GM21526 (cell line): Measurements from ENCODE around the gene SIDT1.

Experiments
- ATAC-seq: cut with Tn5 transposase; IDR thresholded peaks from one replicate; pipeline ENCODE4 v1.9.1; 2021; ENCODE audit warnings: moderate library complexity; ENCODE audit not compliant: unreplicated experiment, low FRiP score

SIDT1 gene

GRCh38 chr3:113589971-113590370 is 57.6 kb downstream of the SIDT1 start:
- no peak for ATAC-seq

DNA sequence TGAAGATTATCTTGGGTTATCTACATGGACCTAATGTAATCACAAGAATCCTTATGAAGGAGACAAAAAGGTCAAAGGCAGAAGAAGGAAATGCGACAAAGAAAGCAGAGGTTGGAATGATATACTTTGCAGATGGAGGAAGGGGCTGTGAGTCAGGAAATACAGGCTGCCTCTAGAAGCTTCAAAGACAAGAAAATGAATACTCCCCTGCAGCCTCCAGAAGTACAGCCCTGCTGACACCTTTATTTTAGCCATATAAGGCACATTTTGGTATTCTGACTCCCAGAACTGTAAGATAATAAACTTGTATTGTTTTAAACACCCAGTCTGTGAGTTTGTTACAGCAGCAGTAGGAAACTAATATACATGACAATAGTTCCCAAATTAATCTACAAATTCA is 58.6 kb downstream of the SIDT1 start:
- no peak for ATAC-seq

- ATAC-seq = no peak
Measured at GRCh38 chr3:113594066-113594465, 61.7 kb downstream of the SIDT1 start.

GRCh38 chr3:113597596-113598354 is 65.4 kb downstream of the SIDT1 start:
- ATAC-seq = no peak

DNA sequence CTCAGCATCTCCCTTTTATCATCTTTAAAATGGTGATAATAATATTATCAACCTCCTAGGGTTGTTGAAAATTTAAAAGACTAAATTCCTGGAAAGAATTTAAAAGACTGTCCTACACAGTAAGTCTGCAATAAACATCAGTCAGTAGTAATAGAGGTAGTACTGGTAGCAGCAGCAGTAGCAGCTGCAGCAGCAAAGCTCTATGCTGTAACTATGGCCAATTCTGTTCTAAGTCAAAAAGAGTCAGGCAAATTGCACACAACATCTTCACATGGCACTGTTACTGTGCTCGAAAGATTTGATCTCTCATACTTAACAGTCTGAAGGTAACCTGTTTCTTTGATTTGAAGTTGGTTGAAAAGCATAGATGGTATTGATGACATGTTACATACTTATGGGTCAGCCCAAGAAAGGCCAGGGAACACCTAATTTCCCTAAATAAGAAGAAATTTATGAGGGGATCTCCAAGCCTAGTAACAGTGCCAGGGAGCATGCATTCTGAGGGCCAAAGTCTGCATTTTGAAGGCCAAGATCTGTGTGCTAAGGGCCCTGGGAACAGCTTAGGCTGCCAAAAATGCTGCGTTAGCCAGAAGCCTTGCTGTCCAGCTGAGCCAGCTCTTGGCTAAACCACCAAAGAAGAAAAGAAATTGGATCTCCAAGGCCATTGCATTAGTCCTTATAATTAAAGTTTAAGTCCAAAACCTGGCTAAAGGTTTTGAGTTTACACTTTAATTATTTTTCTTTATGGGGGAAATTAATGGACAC is 68.2 kb downstream of the SIDT1 start:
- no peak for ATAC-seq

DNA sequence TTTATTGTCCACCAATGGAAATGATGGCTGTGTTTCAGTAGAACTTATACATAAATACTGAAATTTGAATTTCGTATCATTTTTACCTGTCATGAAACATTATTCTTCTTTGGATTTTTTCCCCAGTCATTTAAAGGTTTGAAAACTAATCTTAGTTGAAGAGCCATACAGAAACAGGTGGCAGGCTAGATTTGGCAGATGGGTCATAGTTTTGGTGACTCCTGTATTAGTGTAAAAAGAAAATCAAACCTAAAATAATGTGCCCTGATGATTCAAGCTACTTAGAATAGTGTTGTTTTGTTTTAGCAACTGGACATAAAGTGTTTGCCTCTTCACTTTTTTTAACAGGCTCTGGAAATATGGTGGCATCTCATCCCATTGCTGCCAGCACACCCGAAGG is 68.9 kb downstream of the SIDT1 start:
- no peak for ATAC-seq

GRCh38 chr3:113602256-113602655 is 69.9 kb downstream of the SIDT1 start:
- ATAC-seq = no peak

GRCh38 chr3:113602836-113603235 is 70.5 kb downstream of the SIDT1 start:
- ATAC-seq = no peak

DNA sequence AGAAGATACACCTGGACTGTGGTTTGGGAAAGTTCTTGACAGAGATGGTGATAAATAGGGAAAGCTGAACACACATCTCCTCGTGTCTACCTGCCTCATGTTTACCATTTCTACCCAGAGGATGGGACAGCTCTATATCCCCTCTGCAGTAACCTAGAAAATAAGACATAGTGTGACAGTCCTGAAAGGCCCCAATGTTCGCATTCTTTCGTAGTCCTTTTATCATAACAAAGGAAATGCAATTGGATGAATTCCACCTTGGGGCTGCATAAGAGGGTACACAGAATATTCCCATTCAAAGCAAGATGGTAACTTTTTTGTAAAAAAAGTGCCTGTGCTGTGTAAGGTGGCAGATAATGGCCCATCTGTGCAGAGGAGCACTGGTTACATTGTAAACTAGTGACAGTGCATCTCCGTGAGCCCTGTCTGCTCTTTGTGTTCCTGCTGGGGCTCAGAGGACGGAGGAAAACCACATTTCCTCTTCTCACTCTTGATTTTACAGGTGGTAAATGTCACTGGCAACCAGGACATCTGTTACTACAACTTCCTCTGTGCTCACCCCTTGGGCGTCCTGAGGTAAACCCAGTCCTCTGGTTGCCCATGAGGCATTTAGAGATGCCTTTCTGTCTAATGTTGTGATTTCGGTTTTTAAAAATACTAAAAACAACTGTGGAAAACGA is 74.3 kb downstream of the SIDT1 start:
- ATAC-seq = peak; percentile 98

- no peak for ATAC-seq
Measured at GRCh38 chr3:113607219-113607596, 74.9 kb downstream of the SIDT1 start.

- ATAC-seq = no peak
Measured at GRCh38 chr3:113614402-113614801, 82.0 kb downstream of the SIDT1 start.

DNA sequence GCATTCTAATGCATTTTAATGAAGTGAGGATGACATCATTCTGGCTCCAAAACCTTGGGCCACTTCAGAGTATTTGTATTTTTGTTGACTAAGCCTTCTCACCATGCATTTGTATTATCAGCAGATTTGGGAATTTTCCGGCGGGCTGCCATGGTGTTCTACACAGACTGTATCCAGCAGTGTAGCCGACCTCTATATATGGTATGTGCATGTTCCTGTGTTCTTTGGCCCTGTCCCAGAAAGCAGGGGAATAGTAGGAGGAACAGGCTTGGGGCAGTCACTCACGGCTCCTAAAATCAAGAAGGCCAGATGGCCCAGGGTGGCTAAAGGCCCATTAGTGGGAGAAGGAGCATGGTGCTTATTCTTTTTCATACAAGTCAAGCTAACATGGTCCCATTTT is 83.6 kb downstream of the SIDT1 start:
- ATAC-seq = no peak

GRCh38 chr3:113617726-113618125 is 85.4 kb downstream of the SIDT1 start:
- ATAC-seq = no peak

DNA sequence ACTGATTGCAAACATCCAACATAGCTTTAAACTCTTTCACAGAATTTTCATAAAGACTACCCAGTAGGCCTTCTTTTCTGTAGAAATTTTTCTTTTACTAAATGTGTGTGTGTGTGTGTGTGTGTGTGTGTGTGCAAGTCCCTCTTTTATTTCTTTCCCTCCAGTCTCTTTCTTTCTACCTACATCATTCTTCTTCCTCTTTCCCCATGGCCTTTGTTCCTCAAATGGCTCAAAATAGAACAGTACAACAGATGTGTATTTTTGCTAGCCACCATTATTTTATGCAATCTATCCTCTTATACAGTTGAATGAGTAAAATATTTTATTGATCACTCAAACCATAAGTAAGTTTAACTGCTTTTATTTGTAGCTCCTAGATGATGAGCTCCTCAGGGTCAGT is 87.7 kb downstream of the SIDT1 start:
- ATAC-seq = no peak

GRCh38 chr3:113623324-113623723 is 91.0 kb downstream of the SIDT1 start:
- no peak for ATAC-seq

DNA sequence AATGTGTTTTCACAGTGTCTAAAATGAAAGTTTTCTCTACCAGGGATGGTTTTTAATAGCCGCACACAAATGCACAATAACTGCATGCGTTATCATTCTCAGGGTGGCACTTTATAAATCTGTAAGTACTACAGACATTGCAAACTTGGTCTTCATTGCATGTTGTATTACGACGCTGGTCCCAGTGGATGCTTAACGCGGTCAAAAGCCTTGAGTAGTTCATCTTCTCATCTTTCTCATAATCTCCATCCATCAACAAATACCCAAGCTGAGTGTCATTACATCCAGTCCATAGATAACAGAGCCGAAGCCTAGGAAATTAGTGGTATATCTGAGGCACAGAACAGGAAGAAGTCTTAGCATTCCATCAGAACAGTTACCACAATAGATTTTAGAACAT is 91.5 kb downstream of the SIDT1 start:
- no peak for ATAC-seq

DNA sequence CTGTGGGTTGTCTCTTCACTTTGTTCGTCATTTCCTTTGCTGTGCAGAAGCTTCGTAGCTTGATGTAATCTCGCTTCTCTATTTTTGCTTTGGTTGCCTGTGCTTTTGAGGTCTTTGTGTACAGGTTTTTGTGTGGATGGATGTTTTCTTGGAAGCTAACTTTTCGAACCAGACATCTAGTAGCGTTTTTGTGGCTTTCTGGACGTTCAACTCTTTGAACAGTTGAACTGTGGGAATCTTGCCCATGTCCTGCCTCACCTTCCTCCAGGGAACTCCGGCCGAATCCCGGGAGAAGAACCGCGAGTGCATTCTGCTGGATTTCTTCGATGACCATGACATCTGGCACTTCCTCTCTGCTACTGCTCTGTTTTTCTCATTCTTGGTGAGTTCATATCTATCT is 93.5 kb downstream of the SIDT1 start:
- ATAC-seq = no peak

DNA sequence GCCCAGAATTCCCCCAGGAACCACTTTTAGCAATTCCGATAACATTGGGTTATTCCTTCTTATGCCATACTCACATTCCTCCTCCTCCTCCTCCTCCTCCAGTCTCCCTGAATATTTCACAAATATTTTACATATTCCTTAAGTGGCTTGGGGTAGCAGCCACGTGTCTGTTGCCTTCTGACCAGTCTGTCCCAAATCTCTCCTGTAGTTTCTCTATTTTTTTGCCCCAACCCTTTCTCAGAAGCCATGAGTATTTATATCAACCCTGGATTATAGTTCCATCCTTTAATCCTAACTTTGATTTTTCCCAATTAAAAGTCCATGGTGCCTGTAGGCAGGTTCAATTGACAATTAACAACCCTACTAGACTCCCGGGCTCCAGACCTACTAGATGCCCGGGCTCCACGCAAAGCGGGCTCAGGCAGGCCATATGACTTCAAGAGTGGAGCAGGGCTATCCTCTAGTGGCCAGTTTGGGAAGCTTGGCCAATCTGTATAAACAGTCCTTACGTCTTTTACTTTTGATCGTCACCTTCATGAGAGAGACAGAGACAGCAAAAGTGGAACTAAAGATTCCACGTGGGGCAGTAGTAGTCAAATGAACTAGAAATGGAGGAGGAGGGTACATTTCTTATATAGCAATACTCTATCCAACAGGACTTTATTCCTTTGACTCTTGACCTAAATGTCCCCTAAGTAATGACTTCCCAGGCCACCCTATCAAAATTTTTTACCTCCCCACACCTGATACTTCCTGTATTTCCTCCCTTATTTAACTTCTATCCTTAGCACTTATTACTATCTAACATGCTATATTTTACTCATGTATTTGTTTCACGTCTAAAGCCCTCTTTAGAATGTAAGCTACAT is 94.4 kb downstream of the SIDT1 start:
- peak; percentile 57 for ATAC-seq

DNA sequence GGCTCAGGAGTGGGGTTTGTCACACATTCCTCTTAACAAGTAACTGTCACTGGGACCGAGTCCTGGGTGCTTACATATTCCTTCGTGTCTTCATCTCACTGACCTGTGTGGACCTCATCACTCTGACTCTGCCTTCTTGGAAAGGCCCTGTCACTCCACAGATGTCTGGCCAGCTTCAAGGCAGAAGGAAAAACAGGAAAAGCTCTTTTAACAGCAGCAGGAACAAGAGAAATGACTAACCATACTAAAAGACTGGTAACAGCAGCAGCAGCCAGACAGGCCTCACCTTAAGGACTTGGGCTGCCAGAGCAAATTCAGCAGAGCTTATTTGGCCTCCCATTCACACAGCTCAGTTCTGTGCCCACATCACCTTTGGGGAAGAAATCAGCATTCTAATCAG is 96.0 kb downstream of the SIDT1 start:
- no peak for ATAC-seq

- no peak for ATAC-seq
Measured at GRCh38 chr3:113628788-113629187, 96.4 kb downstream of the SIDT1 start.
